IMR-90 (cell line): ENCODE results near the gene MYH6. TPM values are rescaled to one million over a fixed set of nuclear protein-coding genes. Genes with fewer than 3 reads are reported as not detected.

Source experiments
- ATAC-seq: fragments of 200-7000 bp; cut with Tn5 transposase; 2 replicates; pipeline ENCODE4 v1.9.1; 2020; ENCODE audit warnings: low read depth, mild to moderate bottlenecking, moderate library complexity
- BruUV-seq: library from RNA; stranded (reverse); fragments of 400-500 nt; replicated peaks from 2 replicates; lab custom pipeline; 2021; lab: Mats Ljungman, UMichigan
- CTCF ChIA-PET: fragments of 300-600 bp; formaldehyde crosslinking; extraction: SDS; loops from one replicate; lab custom pipeline; 2021; ENCODE audit warnings: antibody characterized with exemption; lab: Yijun Ruan, JAX
- POLR2A ChIA-PET: fragments of 300-600 bp; sonication (Branson Sonifier 250); formaldehyde crosslinking; loops from one replicate; lab custom pipeline; 2022; ENCODE audit warnings: antibody characterized with exemption; ENCODE audit not compliant: unreplicated experiment; lab: Charles Lee
- DNase-seq: peaks from one replicate; pipeline ENCODE4 v3.0.0; 2013
- H2AFZ ChIP-seq: replicated peaks from 2 replicates; pipeline ENCODE3; 2013; ENCODE audit warnings: low read length, mild to moderate bottlenecking; ENCODE audit not compliant: poor library complexity
- H2AK5ac ChIP-seq: 2 replicates; pipeline ENCODE4 v1.6.1; 2013; ENCODE audit warnings: low read depth, low read length, inconsistent platforms
- H2AK9ac ChIP-seq: replicated peaks from 2 replicates; pipeline ENCODE3; 2013; ENCODE audit warnings: mild to moderate bottlenecking, low read depth, low read length, moderate library complexity; ENCODE audit not compliant: poor library complexity
- H2BK120ac ChIP-seq: 2 replicates; pipeline ENCODE4 v1.6.1; 2013; ENCODE audit warnings: low read depth, low read length, inconsistent platforms
- H2BK15ac ChIP-seq: 3 replicates; pipeline ENCODE4 v1.6.1; 2013; ENCODE audit warnings: low read depth, low read length, inconsistent platforms
- H2BK20ac ChIP-seq: 2 replicates; pipeline ENCODE4 v1.6.1; 2013; ENCODE audit warnings: low read depth, mild to moderate bottlenecking, inconsistent platforms, low read length, moderate library complexity
- H2BK5ac ChIP-seq: 2 replicates; pipeline ENCODE4 v1.6.1; 2013; ENCODE audit warnings: mild to moderate bottlenecking, low read depth, low read length, inconsistent platforms; ENCODE audit not compliant: poor library complexity, severe bottlenecking
- H3K14ac ChIP-seq: replicated peaks from 2 replicates; pipeline ENCODE4 v1.6.1; 2013; ENCODE audit warnings: low read depth, low read length, inconsistent platforms
- H3K18ac ChIP-seq: 2 replicates; pipeline ENCODE4 v1.6.1; 2013; ENCODE audit warnings: low read depth, low read length, control low read depth
- H3K23ac ChIP-seq: 2 replicates; pipeline ENCODE4 v1.6.1; 2013; ENCODE audit warnings: low read depth, low read length, inconsistent platforms
- H3K27ac ChIP-seq: 2 replicates; pipeline ENCODE4 v1.5.1; 2013; ENCODE audit warnings: mild to moderate bottlenecking, control low read depth, low read length; ENCODE audit not compliant: insufficient read depth
- H3K27me3 ChIP-seq: 2 replicates; pipeline ENCODE4 v1.6.1; 2013; ENCODE audit warnings: low read length; ENCODE audit not compliant: control insufficient read depth, insufficient read depth
- H3K36me3 ChIP-seq: 2 replicates; pipeline ENCODE4 v1.6.1; 2013; ENCODE audit warnings: low read length, mixed read lengths; ENCODE audit not compliant: control insufficient read depth, insufficient read depth
- H3K4ac ChIP-seq: 2 replicates; pipeline ENCODE4 v1.6.1; 2013; ENCODE audit warnings: low read depth, low read length, inconsistent platforms
- H3K4me1 ChIP-seq: 2 replicates; pipeline ENCODE4 v1.6.1; 2013; ENCODE audit warnings: low read length, mixed read lengths; ENCODE audit not compliant: control insufficient read depth, insufficient read depth
- H3K4me2 ChIP-seq: 2 replicates; pipeline ENCODE4 v1.6.1; 2013; ENCODE audit warnings: low read depth, mild to moderate bottlenecking, control low read depth, low read length, moderate library complexity
- H3K4me3 ChIP-seq: 2 replicates; pipeline ENCODE4 v1.5.1; 2013; ENCODE audit warnings: low read depth, mild to moderate bottlenecking, control low read depth, low read length, moderate library complexity; ENCODE audit not compliant: insufficient read depth
- H3K56ac ChIP-seq: 2 replicates; pipeline ENCODE4 v1.6.1; 2013; ENCODE audit warnings: low read length, inconsistent platforms; ENCODE audit not compliant: insufficient read depth; ENCODE audit errors: extremely low read depth
- H3K79me1 ChIP-seq, 2 experiments: 2 replicates each; pipeline ENCODE4 v1.6.1; 2013; ENCODE audit warnings: low read length in 2 of 2, inconsistent platforms in 1 of 2, low read depth in 1 of 2
- H3K9ac ChIP-seq: 2 replicates; pipeline ENCODE4 v1.6.1; 2013; ENCODE audit warnings: low read depth, low read length, control low read depth
- H3K9me1 ChIP-seq: 2 replicates; pipeline ENCODE4 v1.6.1; 2013; ENCODE audit warnings: low read length, inconsistent platforms; ENCODE audit not compliant: insufficient read depth
- H3K9me3 ChIP-seq: 2 replicates; pipeline ENCODE4 v1.6.1; 2013; ENCODE audit warnings: low read length; ENCODE audit not compliant: control insufficient read depth, insufficient read depth
- H4K20me1 ChIP-seq: 2 replicates; pipeline ENCODE4 v1.6.1; 2013; ENCODE audit warnings: low read length, inconsistent platforms; ENCODE audit not compliant: insufficient read depth
- H4K5ac ChIP-seq: 2 replicates; pipeline ENCODE4 v1.6.1; 2013; ENCODE audit warnings: mild to moderate bottlenecking, low read depth, low read length, control low read depth
- H4K8ac ChIP-seq, 2 experiments: 2 replicates each; pipeline ENCODE4 v1.6.1; 2013; ENCODE audit warnings: low read depth in 2 of 2, low read length in 2 of 2, control low read depth in 1 of 2, inconsistent platforms in 1 of 2
- H4K91ac ChIP-seq: 2 replicates; pipeline ENCODE4 v1.6.1; 2013; ENCODE audit warnings: low read depth, low read length, inconsistent platforms; ENCODE audit not compliant: insufficient read depth
- BHLHE40 ChIP-seq: fragments of 150-350 bp; IDR thresholded peaks from 2 replicates; pipeline ENCODE4 v1.6.1; 2016; ENCODE audit warnings: mild to moderate bottlenecking, low read depth, low read length
- CEBPB ChIP-seq: IDR thresholded peaks from 2 replicates; pipeline ENCODE4 v1.6.1; 2012; ENCODE audit warnings: low read depth, low read length, improper control_type of control experiment
- CHD1 ChIP-seq: IDR thresholded peaks from 2 replicates; pipeline ENCODE4 v1.6.1; 2012; ENCODE audit warnings: low read depth, low read length, improper control_type of control experiment
- FOS ChIP-seq: fragments of 150-350 bp; IDR thresholded peaks from 2 replicates; pipeline ENCODE4 v1.6.1; 2016; ENCODE audit warnings: low read depth, low read length
- MAFK ChIP-seq: IDR thresholded peaks from 2 replicates; pipeline ENCODE4 v1.6.1; 2012; ENCODE audit warnings: low read depth, low read length, improper control_type of control experiment
- MAZ ChIP-seq: IDR thresholded peaks from 2 replicates; pipeline ENCODE4 v1.6.1; 2012; ENCODE audit warnings: low read depth, mild to moderate bottlenecking, low read length, improper control_type of control experiment, moderate library complexity, borderline replicate concordance
- RAD21 ChIP-seq: IDR thresholded peaks from 2 replicates; pipeline ENCODE4 v1.6.1; 2012; ENCODE audit warnings: low read length, improper control_type of control experiment
- RCOR1 ChIP-seq: IDR thresholded peaks from 2 replicates; pipeline ENCODE4 v1.6.1; 2012; ENCODE audit warnings: mild to moderate bottlenecking, low read length, improper control_type of control experiment; ENCODE audit not compliant: insufficient replicate concordance
- RFX5 ChIP-seq: IDR thresholded peaks from 2 replicates; pipeline ENCODE4 v1.8.0; 2012; ENCODE audit warnings: low read depth, mild to moderate bottlenecking, low read length, moderate library complexity
- USF2 ChIP-seq: fragments of 150-350 bp; IDR thresholded peaks from 2 replicates; pipeline ENCODE4 v1.6.1; 2017; ENCODE audit warnings: mild to moderate bottlenecking, antibody characterized with exemption, low read length, low read depth
- WGBS, 2 experiments: methylation state at CpG; one replicate each; pipeline versions ENCODE4 v1.1.5 to v1.1.7; 2013; ENCODE audit warnings: missing lambda C conversion rate in 2 of 2; ENCODE audit not compliant: insufficient read length in 1 of 2; ENCODE audit errors: extremely low coverage in 2 of 2; 5-methylcytosine and 5-hydroxymethylcytosine counted together
- dilution Hi-C: fragments of 300-500 bp; cut with HindIII; formaldehyde crosslinking; loops from one replicate; pipeline ENCODE4 v1.14.3; 2018; ENCODE audit warnings: low sequenced_read_pairs; ENCODE audit not compliant: unreplicated experiment
- in situ Hi-C: fragments of 300-500 bp; cut with MboI; formaldehyde crosslinking; loops from 3 replicates; pipeline ENCODE4 v1.14.3; 2019; ENCODE audit warnings: low sequenced_read_pairs, inconsistent platforms, mixed read lengths
- intact Hi-C: fragments of 100-400 bp; cut with micrococcal nuclease; formaldehyde crosslinking; loops from 2 replicates; pipeline ENCODE4 v1.10.0; 2022
- polyA plus RNA-seq, 3 experiments: library from polyadenylated mRNA; depleted of rRNA; stranded (reverse); fragments of >200 nt; gene quantifications; 2 replicates each; pipeline ENCODE4 v1.2.3, GENCODE V29; 2012; ENCODE audit warnings: low replicate concordance in 1 of 3
- total RNA-seq: library from RNA; depleted of rRNA; stranded (reverse); fragments of >200 nt; gene quantifications from 2 replicates; pipeline ENCODE4 v1.2.3, GENCODE V29; 2012

Gene MYH6
- total and polyA plus RNA-seq, 2 of the 4 experiments (the other 2 are of a cell fraction) = not detected

GRCh38 chr14:23402296-23403138 lies 5.6 kb downstream of the MYH6 start:
- H3K4ac ChIP-seq = no peak overlapping the region
- ATAC-seq (no peak), DNase-seq (no peak)
- H3K36me3 ChIP-seq = no peaks in the 10 kb centered on the region
- no peak overlapping the region for H4K5ac ChIP-seq
- no peak overlapping the region for H3K23ac ChIP-seq
- H2AK9ac ChIP-seq = no peak overlapping the region
- no peak overlapping the region for H4K91ac ChIP-seq
- WGBS, 2 experiments = 29% methylated on average over 7 of the region's 25 CpGs; no CpG with 5 or more reads in 1 of the 2 experiments
- in situ Hi-C loops = no loop called here
- H2AFZ ChIP-seq = peak overlapping the region; percentile 14
- H3K27me3 ChIP-seq = peaks cover 38% of the 10 kb centered on the region; the same call in 1 of the 2 replicates
- no peak overlapping the region for H2AK5ac ChIP-seq
- no peak overlapping the region for H3K27ac ChIP-seq
- no peak overlapping the region for H3K4me2 ChIP-seq
- no peaks in the 10 kb centered on the region for H3K79me1 ChIP-seq
- H3K9me1 ChIP-seq = peaks cover 2% of the 10 kb centered on the region; the same call in 1 of the 2 replicates
- BruUV-seq = no TSS peak
- H3K9me3 ChIP-seq = no peaks in the 10 kb centered on the region
- no peaks in the 10 kb centered on the region for H3K4me1 ChIP-seq
- H3K14ac ChIP-seq = no peak overlapping the region
- no peak overlapping the region for H4K8ac ChIP-seq
- H3K56ac ChIP-seq = no peak overlapping the region
- no peak overlapping the region for H2BK15ac ChIP-seq
- TF ChIP-seq RAD21 (no peak), CEBPB (no peak), MAFK (no peak), MAZ (no peak), FOS (no peak), CHD1 (no peak), RCOR1 (no peak), RFX5 (no peak), USF2 (no peak), BHLHE40 (no peak)
- H3K18ac ChIP-seq = no peak overlapping the region
- no peak overlapping the region for H2BK120ac ChIP-seq
- H3K4me3 ChIP-seq = no peak overlapping the region
- no peak overlapping the region for H2BK20ac ChIP-seq
- intact Hi-C loops = no loop called here
- no peak overlapping the region for H2BK5ac ChIP-seq
- CTCF ChIA-PET = no interaction called here
- no peak overlapping the region for H3K9ac ChIP-seq
- POLR2A ChIA-PET = no interaction called here
- dilution Hi-C loops = no loop called here
- no peaks in the 10 kb centered on the region for H4K20me1 ChIP-seq
